Measurements from ENCODE around the gene CDH16. TPM values are rescaled to one million over a fixed set of nuclear protein-coding genes. Genes with fewer than 3 reads are reported as not detected.
"Not testable (repeated sequence)": the region's sequence is repeated elsewhere in the genome, so short reads cannot be mapped to it uniquely, and the experiment has no call there.

CDH16 gene
- total and polyA plus RNA-seq, 2 donors (not counting 3 experiments of a cell fraction or from before 2014, with no cell fraction given) = not detected

GRCh38 chr16:66871840-66872239 is 46.8 kb downstream of the CDH16 start:
- Histone ChIP-seq H2AFZ (ENCODE audit: low read depth, low read length) (no peak overlapping the region), H3K27ac (ENCODE audit: insufficient read depth, low read depth, low read length) (no peak overlapping the region), H3K4me1 (ENCODE audit: control insufficient read depth, extremely low read depth, insufficient read depth, low read length) (peaks cover 12% of the 10 kb centered on the region), H3K36me3 (ENCODE audit: control insufficient read depth in 2 of 2, extremely low read depth in 1 of 2, insufficient read depth in 2 of 2, low read length in 2 of 2) (no peaks in the 10 kb centered on the region), H4K20me1 (replicated peaks; ENCODE audit: control insufficient read depth, extremely low read depth, insufficient read depth, low read length) (no peaks in the 10 kb centered on the region), H3K9me3 (replicated peaks; ENCODE audit: control insufficient read depth, insufficient read depth, low read length) (no peaks in the 10 kb centered on the region), H3K9me1 (replicated peaks; ENCODE audit: control insufficient read depth, extremely low read depth, insufficient read depth, low read length) (no peaks in the 10 kb centered on the region), H3K4me3 (replicated peaks in 1 of 3; ENCODE audit: insufficient read depth in 1 of 3, low read depth in 1 of 3, low read length in 3 of 3) (no peak overlapping the region), H3K27me3 (ENCODE audit: control insufficient read depth in 2 of 2, insufficient read depth in 2 of 2, low read length in 2 of 2) (peaks cover 0 to 2% of the 10 kb centered on the region in 2 experiments), H3K79me2 (ENCODE audit: control insufficient read depth, insufficient read depth, low read length) (no peaks in the 10 kb centered on the region), H3K9ac (replicated peaks; ENCODE audit: extremely low read depth, insufficient read depth, low read length) (no peak overlapping the region), H3K4me2 (ENCODE audit: insufficient read depth, low read length) (no peak overlapping the region)
- intact Hi-C loops (cut with micrococcal nuclease) (no loop called here), dilution Hi-C loops (cut with MboI; ENCODE audit: extremely low pct_ligation_motif_present, low sequenced_read_pairs) (no loop called here)
- no peak for DNase-seq (ENCODE audit: low read depth, low spot score)
- no peak for TF ChIP-seq FOS (IDR thresholded peaks at IDR 0.05; ENCODE audit: borderline replicate concordance, insufficient read depth, low read length)
- no peak for TF ChIP-seq MYC (IDR thresholded peaks at IDR 0.05; ENCODE audit: low read depth, low read length)
- TF ChIP-seq CTCF (IDR thresholded peaks at IDR 0.05; ENCODE audit: extremely low read depth in 1 of 2, insufficient read depth in 1 of 2, low read depth in 1 of 2, low read length in 2 of 2) = no peak
- TF ChIP-seq MAX (IDR thresholded peaks at IDR 0.05; ENCODE audit: insufficient read depth, insufficient read length) = no peak
- no peak for TF ChIP-seq POLR2A (IDR thresholded peaks at IDR 0.05; ENCODE audit: low read depth, low read length)
- TF ChIP-seq POLR2AphosphoS5 (IDR thresholded peaks at IDR 0.05; ENCODE audit: insufficient read depth, low read depth, low read length) = no peak
- no peak for TF ChIP-seq JUN (IDR thresholded peaks at IDR 0.05; ENCODE audit: borderline replicate concordance, insufficient read depth, insufficient read length, low read depth)
- TF ChIP-seq GATA2 (IDR thresholded peaks at IDR 0.05; ENCODE audit: insufficient read depth, insufficient read length, low read depth, low read length) = no peak
- TF ChIP-seq EZH2 (IDR thresholded peaks at IDR 0.05; ENCODE audit: borderline replicate concordance, low read depth, low read length, severe bottlenecking) = no peak
- BruUV-seq (replicated peaks) = no TSS peak
- CTCF ChIA-PET = interaction anchor here (1.3 to 3.7 kb wide), 9 partner anchors 15 to 463 kb away, joined by 3 to 69 read pairs (median 4); partner anchors contain the start of genes CMTM2 and NAE1
- POLR2A ChIA-PET = no interaction called here
- no peak for FAIRE-seq

- BruUV-seq (replicated peaks); H3K4me2 ChIP-seq (ENCODE audit: insufficient read depth, low read length); H4K20me1 ChIP-seq (replicated peaks; ENCODE audit: control insufficient read depth, extremely low read depth, insufficient read depth, low read length); FAIRE-seq; intact Hi-C loops (cut with micrococcal nuclease); dilution Hi-C loops (cut with MboI; ENCODE audit: extremely low pct_ligation_motif_present, low sequenced_read_pairs); H3K36me3 ChIP-seq (ENCODE audit: control insufficient read depth in 2 of 2, extremely low read depth in 1 of 2, insufficient read depth in 2 of 2, low read length in 2 of 2); H3K27ac ChIP-seq (ENCODE audit: insufficient read depth, low read depth, low read length); POLR2A ChIA-PET; DNase-seq (ENCODE audit: low read depth, low spot score); H2AFZ ChIP-seq (ENCODE audit: low read depth, low read length); H3K9me3 ChIP-seq (replicated peaks; ENCODE audit: control insufficient read depth, insufficient read depth, low read length); H3K4me3 ChIP-seq (replicated peaks in 1 of 3; ENCODE audit: insufficient read depth in 1 of 3, low read depth in 1 of 3, low read length in 3 of 3); H3K27me3 ChIP-seq (ENCODE audit: control insufficient read depth in 2 of 2, insufficient read depth in 2 of 2, low read length in 2 of 2); H3K79me2 ChIP-seq (ENCODE audit: control insufficient read depth, insufficient read depth, low read length); H3K9me1 ChIP-seq (replicated peaks; ENCODE audit: control insufficient read depth, extremely low read depth, insufficient read depth, low read length); H3K9ac ChIP-seq (replicated peaks; ENCODE audit: extremely low read depth, insufficient read depth, low read length): not testable (repeated sequence)
- CTCF ChIA-PET = interaction anchor here (0.7 to 2.3 kb wide), 3 partner anchors 131 to 263 kb away, joined by 3 to 31 read pairs (median 3); no protein-coding TSS in a partner anchor
- H3K4me1 ChIP-seq (ENCODE audit: control insufficient read depth, extremely low read depth, insufficient read depth, low read length) = peaks cover 12% of the 10 kb centered on the region
These were observed 47.3 kb downstream of the CDH16 start for GRCh38 chr16:66871363-66871762.
